HG02938 (cell line): Measurements from ENCODE around the gene EIF1AD.
"Not testable (repeated sequence)": the region's sequence is repeated elsewhere in the genome, so short reads cannot be mapped to it uniquely, and the experiment has no call there.

ENCODE experiments used
- ATAC-seq: cut with Tn5 transposase; IDR thresholded peaks from one replicate; pipeline ENCODE4 v1.9.1; 2021; ENCODE audit warnings: mild to moderate bottlenecking, moderate library complexity; ENCODE audit not compliant: unreplicated experiment

Gene EIF1AD, protein sequence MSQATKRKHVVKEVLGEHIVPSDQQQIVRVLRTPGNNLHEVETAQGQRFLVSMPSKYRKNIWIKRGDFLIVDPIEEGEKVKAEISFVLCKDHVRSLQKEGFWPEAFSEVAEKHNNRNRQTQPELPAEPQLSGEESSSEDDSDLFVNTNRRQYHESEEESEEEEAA

DNA sequence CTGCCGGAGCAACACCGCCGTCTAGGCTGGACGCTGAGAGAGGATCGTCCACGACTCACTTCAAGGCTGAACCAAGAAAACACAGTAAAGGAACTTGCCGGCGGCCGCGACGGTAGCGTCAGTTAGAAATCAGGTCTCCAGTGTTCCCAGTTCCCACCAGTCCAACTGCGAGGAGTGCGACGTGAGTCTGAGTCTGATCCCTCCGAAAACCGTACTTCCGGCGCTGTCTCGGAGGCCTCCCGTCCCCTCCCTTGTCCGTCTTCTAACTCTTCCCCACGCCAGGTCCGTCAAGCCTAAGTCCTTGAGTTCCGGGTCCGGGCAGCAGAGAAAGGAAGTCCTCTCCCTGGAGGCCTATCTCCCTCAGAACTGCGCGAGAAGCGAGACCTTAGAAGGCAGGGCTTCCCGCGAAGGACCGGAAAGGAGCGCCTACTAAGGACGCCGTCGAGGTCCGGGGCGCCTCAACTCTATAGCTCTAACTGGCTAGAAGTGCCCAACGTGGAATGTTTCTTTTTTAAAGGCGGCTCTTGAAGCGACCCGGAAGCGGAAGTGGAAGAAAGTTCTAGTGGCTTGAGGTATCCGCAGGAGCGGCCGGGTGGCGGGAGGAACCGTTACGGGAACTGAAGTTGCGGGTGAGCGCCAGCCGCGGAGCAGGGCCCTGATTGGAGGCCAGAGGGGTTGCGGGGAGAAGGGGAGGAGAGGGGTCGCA, at the start of gene EIF1AD, which contains the start of gene BANF1:
EIF1AD (minus strand) TSS at position 216 of the 706 bp plus-strand sequence. CDS start 1,768 bp downstream, outside the sequence.
BANF1 (plus strand) TSS at position 562 of the 706 bp plus-strand sequence. CDS start 748 bp downstream, outside the sequence.
- peak; percentile 84 for ATAC-seq

DNA sequence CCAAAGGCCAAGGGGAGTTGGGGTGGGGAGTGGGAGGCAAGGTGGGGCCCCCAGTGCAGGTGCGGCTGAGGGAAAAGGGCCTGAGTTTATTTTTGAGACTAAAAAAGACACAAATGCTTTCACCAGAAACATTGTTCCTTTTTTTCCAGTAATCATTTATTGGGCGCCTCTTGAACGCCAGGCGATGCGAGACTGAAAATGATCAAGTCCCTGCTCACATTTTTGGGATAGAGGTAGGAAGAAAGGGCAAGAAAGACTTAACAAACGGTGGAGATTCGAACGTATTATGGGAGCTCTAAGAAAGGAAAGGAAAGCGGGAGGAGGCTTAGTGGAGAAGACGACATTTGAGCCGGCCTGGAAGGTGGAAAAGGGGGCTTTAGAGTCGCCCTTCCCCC, 49.4 kb upstream of the EIF1AD start:
- ATAC-seq, result no peak

DNA sequence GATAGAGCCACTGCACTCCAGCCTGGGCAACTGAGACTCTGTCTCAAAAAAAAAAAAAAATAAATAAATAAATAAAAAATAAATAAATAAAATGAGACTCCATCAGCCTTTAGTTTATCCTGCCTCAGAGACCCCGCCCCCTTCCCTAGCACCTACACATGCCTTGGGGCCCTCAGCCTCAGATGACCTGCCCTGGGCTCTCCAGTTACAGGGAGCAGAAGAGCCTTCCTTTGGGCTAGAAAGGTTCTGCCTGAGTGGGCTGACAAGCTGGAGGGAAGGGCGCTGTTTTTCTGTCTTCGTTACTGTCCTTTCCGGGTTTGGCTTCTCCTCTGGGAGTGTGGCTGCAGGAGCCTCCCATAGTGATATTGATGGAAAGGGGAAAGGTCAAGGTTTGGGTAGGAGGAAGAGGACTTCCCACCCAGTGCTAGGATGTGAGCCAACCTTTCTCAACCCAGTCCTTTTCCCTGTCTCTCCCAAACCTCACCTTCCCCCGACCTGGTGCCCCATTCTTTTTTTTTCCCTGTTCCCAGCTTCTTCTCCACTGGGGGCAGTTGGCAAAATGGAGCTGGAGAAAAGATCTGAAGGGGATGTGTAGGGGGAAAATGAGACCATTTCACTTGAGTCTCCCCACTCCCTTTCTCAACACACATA, 48.7 kb upstream of the EIF1AD start:
- ATAC-seq, result no peak

DNA sequence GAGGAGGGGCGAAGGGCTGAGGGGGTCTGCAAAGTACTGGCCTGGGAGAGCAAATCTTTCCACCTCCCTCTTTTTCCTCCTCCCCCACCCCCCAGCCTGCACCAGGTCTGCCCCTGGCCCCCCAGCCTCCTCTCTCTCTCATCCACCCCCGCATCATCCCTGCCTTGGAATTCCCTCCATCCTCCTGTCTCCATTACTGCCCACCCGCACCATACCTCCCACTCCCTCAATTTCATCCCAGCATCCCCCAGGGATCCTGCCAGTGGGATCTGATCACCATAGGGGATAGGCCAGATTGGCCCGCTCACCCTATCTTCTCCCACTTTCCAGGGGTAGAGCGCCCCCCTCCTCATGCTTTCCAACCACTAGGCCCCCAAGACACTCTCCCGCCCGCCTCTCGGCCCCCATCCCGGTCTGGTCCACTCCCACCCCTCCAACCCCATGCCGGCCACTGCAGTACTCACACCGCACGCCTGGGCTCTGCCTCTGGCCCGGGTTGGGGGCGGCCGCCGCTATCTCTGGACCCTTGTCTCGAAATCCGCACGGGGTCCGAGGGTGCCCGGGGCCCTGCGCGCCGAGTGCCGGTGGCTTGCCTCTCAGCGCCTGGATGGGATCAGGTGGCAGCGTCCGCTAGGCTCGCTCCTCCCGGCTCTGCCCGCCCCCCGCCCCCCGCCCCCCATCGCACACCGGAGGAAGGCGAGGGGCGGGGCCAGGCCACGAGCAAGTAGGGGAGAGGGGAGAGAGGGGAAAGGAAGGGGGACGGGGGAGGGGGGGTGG, 46.8 kb upstream of the EIF1AD start, which contains the start of gene GAL3ST3:
GAL3ST3 (minus strand) TSS at position 615 of the 777 bp plus-strand sequence. CDS start 3,746 bp downstream, outside the sequence.
- no peak for ATAC-seq

DNA sequence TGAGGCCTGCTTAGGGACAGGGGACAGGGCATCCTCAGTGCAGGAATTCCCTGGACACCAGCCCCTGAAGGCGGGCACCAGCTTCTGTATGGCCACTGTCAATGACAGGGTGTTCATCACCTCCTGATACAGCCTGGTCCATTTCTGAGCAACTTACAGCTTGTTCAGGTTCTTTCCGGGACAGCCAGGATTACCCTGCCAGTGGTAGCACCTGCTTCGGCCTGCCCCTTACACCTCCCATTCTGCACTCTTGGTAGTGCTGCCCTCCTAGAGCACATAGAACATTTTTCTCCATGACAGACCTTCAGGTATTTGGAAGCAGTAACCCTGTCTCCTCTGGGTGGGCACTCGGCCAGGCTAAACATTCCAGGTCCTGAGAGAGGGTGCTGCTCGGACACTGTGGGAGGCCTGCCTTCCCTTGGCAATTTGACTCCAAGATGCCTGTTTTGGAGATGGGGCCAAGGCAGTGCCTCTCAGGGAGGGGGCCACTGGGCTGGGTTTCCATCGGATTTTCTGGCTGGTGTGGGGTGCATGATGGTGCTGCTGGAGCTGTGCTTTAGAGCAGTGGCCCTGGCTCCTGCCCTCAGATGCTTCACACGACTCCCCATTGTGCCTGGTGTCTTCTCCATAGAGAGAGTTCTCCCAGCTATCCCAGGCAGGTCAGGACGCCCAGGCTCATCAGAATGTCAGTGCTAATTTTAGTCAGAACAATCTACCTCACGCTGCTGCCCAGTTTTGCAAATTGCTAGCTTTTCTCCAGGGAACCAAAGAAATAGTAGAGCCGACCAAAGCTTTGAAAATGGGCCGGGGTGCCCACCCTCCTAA, 45.8 kb upstream of the EIF1AD start:
- no peak for ATAC-seq

DNA sequence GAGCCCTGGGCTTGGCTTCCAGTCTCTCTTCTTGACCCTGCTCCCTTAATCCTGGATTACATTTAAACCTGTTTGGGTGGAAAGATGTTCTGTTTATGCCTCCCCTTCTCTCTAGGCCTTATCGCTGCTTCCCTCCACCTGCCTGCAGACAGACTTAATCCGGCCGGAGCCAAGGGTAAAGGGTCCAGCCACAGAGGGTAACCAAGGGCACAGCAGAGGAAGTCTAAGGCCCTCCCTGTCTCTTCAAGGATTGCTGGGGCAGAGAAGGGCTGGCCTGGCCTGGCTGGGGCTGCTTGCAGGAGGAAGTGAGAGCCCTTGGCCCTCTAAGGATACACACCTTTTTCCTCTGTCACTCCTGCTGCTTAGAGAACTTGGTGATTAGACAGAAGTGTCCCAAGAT, 44.9 kb upstream of the EIF1AD start:
- no peak for ATAC-seq

DNA sequence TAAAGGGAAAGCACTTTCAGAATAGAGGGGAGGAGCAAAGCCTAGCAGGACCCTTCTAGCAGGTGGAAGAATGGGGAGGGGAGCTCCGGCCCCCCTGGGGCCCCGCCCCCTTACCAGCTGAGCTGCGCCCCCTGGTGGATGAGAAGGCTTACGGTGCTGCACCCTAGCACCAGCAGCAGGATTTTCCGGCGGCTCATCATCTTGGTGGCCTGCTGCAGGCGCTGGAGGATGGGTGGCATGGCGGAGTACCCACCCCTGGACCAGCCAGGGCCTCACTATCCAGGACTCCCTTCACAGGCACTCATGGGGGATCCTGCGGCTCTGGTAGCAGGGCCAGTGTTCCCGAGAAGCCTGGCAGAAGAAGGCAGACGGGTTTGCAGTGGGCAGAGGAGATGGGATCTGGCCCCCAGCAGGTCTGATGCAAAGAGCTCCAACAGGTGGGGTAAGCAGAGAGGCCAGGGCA, 43.3 kb upstream of the EIF1AD start:
- no peak for ATAC-seq

DNA sequence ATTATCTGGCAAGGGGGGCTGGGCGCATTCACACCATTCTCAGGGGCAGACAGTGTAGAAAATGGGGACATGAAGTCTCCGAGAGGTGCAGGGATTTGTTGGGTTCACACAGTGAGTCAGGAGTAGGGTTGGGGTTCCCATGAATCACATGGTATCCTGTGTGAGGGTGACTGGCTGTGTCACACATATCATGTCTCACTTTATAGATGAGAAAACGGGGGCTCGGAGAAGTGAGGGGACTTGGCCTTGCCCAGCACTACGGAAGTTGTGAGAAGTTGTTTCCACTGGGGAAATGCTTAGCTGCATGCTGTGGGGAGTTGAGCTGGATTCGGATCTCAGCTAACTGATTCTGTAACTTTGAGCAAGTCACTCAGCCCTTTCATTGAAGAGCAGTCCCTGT, 42.8 kb upstream of the EIF1AD start:
- ATAC-seq, result no peak

DNA sequence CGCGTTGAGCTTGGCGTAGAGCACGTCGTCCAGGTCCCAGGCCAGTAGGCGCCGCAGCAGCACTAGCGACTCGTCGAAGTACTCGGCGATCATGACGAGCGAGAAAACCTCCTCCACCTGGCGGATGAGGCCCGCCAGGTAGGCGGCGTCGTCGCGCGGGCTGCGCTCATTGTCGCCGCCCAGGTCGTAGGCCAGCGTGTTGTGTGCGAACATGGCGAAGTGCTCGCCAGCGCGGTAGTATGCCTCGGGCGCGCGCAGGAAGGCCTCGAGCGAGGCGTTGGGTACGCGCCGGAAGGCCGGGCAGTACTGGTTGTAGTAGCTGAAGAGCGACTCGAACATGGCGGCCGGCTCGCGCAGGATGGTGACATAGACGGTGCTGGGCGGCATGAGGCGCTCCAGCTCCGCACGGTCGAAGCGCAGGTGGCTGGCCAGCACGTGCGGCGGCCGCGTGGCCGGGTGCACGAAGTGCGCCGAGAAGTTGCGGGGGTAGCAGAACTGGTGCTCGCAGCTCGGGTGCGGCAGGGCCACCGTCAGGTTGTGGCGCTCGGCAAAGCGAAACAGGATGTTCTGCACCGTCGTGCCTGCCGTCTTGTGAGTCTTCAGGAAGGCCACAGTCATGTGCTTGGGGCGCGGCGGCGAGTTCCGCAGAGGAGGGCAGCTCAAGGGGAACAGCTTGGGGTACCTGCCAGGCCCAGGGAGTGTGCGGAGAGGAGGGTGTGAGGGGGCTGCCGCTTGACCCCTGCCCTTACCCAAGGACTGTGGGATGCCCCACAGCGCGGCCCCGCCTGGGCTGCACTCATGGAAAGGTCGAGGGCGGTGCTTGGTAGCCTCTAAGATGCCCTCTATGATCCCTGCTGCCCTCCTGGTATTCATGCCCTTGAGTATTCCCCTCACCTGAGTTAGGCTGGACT, 41.3 kb upstream of the EIF1AD start:
- ATAC-seq, result no peak

DNA sequence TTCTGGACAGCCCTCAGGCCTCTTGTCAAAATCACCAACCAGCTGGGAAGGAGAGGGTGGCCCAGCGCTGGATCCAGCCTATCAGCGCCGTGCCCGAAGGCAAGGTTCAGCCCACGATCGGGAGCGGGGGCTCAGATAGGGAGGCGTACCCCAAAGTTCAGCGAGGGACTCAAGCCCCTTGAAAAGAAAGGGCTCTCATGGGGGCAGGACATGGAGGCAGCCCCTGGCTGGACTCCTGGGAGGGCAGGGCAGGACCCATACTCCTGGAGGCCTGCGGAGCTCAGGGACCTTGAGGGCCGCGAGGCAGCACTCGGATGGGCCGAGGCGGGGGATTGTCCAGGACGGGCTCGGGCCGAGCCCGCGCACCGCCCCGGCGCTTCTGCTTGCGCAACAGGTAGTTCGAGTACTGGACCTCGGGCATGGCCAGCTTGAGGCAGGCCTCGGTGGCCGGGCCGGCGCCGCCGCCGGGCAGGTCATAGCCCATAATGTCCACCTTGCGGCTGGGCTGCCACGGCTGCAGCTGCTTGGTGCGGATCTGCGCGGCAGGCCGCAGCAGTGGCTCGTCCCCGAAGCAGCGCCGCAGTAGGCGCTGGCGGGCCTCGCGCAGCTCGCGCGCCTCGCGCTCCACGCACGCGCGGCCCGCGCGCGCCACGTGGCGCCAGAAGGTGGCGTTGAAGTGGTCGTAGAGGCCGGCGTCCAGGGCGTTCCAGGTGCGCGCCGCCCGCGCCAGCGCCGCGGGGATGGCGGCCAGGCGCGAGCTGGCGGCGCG, 40.5 kb upstream of the EIF1AD start:
- ATAC-seq, result no peak

DNA sequence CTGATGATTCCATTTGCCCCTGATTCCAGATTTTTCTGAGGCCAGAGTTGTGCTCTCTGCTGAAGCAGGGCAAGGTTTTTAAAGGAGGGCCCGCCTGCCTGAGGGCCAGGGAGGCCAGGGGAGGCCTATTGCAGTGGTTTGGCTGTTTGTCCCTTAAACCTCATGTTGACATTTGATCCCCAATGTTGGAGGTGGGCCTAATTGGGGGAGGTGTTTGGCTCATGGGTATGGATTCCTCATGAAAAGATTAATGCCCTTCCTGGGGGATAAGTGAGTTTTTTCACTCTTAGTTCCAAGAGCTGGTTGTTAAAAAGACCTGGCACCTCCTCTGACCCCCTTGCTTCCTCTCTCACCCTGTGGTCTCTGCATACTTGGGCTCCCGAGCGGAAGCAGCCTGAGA, 37.8 kb upstream of the EIF1AD start:
- no peak for ATAC-seq

DNA sequence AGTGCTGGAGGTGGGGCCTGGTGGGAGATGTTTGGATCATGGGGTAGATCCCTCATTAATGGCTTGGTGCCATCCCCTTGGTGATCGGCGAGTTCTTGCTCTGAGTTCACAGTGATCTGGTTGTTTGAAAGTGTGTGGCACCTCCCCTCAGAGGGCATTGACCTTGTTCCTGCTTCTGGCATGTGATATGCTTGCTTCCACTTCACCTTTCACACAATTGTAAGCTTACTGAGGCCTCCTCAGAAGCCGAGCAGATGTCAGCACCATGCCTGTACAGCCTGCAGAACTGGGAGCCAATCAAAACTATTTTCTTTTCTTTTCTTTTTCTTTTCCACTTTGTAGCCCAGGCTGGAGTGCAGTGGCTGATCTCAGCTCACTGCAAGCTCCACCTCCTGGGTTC, 35.4 kb upstream of the EIF1AD start:
- ATAC-seq, result no peak

DNA sequence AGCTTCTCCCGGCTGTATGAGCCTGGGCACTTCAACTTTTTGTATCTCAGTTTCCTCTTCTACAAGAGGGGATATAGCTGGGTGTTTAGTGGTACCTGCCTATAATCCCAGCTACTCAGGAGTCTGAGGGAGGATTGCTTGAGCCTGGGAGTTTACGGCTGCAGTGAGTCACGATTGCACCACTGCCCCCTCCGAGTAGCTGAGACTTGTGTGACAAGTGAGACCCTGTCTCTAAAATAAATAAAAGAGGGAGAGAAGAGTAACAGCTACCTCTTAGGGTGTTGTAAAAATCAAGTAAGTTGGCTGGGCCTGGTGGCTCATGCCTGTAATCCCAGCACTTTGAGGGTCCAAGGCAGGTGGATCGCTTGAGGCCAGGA, 34.4 kb upstream of the EIF1AD start:
- ATAC-seq, result no peak

DNA sequence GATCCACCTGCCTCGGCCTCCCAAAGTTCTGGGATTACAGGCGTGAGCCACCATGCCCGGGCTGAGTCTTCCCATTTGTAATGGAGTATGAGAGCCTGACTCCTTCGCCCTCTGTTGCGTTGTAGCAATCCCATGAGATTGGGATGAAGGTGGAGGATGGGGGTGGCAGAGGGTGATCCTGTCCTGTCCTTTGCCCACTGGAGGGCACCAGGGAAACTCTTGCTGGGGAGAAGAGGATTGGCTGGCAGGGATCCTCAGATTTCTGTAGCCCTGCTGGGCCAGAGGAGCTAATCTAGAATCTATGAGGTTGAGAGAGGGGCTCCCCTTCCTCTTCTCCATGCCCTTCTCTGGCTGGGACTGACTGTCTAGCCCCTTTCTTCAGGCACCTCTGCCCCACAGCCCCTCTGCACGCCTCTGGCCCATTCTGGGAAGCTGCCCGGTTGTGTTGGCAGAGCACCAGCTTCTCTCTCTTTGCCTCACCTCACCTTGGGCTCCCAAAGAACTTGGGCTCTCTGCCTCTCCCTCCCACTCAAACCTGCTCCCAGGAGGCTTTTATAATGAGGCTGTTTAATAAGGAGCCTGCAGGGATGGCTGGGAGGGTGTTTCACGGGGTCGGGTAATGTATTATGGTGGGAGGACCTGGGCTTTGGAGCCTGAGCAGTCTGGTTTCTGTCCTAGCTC, 33.8 kb upstream of the EIF1AD start:
- ATAC-seq, result no peak

DNA sequence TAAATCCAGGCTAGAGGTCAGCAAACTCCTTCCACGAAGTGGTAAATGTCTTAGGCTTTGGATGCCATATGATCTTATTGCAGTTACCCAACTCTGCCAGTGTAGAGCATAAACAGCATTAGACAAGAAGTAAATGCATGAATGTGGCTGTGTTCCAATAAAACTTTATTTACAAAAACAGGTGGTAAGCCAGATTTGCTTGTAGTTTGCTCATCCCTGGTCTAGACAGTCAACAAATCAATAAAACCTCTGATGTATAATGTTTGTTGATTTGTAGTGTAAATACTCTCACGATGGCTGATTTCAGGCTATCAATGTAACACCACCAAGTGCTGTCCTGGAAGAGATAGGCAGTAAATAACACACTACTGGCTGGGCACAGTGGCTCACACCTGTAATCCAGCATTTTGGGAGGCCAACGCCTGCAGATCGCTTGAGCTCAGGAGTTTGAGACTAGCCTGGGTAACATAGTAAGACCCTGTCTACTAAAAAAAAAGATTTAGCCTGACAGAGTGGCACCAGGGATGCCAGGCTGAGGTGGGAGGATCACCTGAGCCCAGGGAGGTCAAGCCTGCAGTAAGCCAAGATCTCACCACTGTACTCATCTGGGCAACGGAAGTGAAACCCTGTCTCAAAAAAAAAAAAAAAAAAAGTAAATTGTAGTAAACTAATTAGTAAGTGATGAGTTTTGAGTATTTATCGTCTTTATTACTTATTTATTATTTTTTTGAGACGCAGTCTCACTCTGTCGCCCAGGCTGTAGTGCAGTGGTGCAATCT, 31.2 kb upstream of the EIF1AD start:
- no peak for ATAC-seq

DNA sequence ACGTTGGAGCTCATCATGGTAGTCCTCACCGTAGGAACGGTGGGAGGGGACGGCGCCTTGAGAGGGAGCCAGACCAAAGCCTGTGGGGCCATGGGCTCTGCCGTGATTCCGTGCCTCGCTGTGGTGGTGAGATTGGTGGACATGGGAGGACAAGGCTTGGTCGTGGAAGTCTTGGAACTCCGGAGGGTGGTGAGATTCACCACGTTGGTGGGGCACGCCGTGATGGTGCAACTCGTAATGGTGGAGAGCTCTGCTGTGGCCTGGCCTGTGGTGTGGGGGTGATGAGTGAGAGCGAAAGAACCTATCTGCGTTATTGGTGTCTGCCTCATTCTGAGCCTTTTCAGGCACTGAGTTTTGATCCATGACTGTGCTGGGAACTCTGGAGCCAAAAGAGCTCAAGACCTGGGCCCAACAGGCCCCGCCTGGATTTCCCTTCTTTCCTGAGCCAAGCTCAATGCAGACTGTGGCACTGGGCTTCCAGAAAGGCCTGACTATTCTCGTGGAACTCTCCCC, 24.1 kb upstream of the EIF1AD start, which contains the start of gene CATSPER1:
CATSPER1 (minus strand) TSS at position 463 of the 513 bp plus-strand sequence; CDS start at position 363, 100 bp downstream.
- ATAC-seq, result no peak

DNA sequence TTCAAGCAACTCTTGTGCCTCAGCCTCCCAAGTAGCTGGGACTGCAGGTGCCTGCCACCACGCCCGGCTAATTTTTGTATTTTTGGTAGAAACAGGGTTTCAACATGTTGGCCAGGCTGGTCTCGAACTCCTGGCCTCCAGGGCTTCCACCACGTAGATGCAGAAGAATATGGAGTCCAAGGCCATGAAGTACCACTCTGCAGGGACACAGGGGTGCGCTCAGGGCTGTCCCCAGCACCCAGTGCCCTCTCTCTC, 21.2 kb upstream of the EIF1AD start:
- ATAC-seq, result not testable (repeated sequence)
